H1 (cell line): ENCODE measurements around the gene KLHL36.

Experiments
- BRCA1 ChIP-seq: IDR thresholded peaks from 2 replicates; pipeline ENCODE4 v1.6.1; 2012; ENCODE audit warnings: low read depth, low read length, improper control_type of control experiment
- EP300 ChIP-seq, 2 experiments: IDR thresholded peaks; 1 replicate in 1 of 2; 2 replicates in 1 of 2; pipeline ENCODE4 v1.6.1; 2011 to 2012; ENCODE audit warnings: low read depth in 2 of 2, low read length in 2 of 2, mild to moderate bottlenecking in 2 of 2, borderline replicate concordance in 1 of 2, inconsistent platforms in 1 of 2, moderate library complexity in 1 of 2
- EZH2 ChIP-seq: fragments of 200-600 bp; sonication (generic); IDR thresholded peaks from 2 replicates; pipeline ENCODE4 v1.7.1; 2012; ENCODE audit warnings: low read depth, mild to moderate bottlenecking, moderate library complexity, low read length, inconsistent platforms; ENCODE audit not compliant: severe bottlenecking
- GTF2F1 ChIP-seq: IDR thresholded peaks from 2 replicates; pipeline ENCODE4 v1.6.1; 2012; ENCODE audit warnings: low read depth, low read length, improper control_type of control experiment, borderline replicate concordance
- JUND ChIP-seq: IDR thresholded peaks from 2 replicates; pipeline ENCODE4 v1.6.1; 2011; ENCODE audit warnings: mild to moderate bottlenecking, improper control_type of control experiment, low read length
- MAFK ChIP-seq: IDR thresholded peaks from 2 replicates; pipeline ENCODE4 v1.6.1; 2012; ENCODE audit warnings: low read depth, mild to moderate bottlenecking, improper control_type of control experiment, low read length
- NRF1 ChIP-seq: IDR thresholded peaks from 2 replicates; pipeline ENCODE4 v1.6.1; 2011; ENCODE audit warnings: mild to moderate bottlenecking, low read depth, low read length, improper control_type of control experiment
- PHF8 ChIP-seq: fragments of 200-600 bp; sonication (generic); conservative IDR thresholded peaks from 2 replicates; pipeline ENCODE4 v1.7.1; 2012; ENCODE audit warnings: low read depth, mild to moderate bottlenecking, inconsistent platforms, low read length, moderate library complexity
- POLR2A ChIP-seq, 2 experiments: IDR thresholded peaks; 1 replicate in 1 of 2; 2 replicates in 1 of 2; pipeline ENCODE4 v1.6.1; 2011; ENCODE audit warnings: low read depth in 2 of 2, low read length in 2 of 2, mild to moderate bottlenecking in 2 of 2; ENCODE audit errors: control extremely low read depth in 1 of 2
- SIX5 ChIP-seq: IDR thresholded peaks from 2 replicates; pipeline ENCODE4 v1.6.1; 2011; ENCODE audit warnings: mild to moderate bottlenecking, low read depth, low read length
- TAF1 ChIP-seq: IDR thresholded peaks from 2 replicates; pipeline ENCODE4 v1.6.1; 2011; ENCODE audit warnings: mild to moderate bottlenecking, low read depth, low read length
- TF ChIP-seq, protein P1 (sequence below), 3 experiments: IDR thresholded peaks; 1 replicate in 2 of 3; 2 replicates in 1 of 3; pipeline versions ENCODE4 v1.5.1 to v1.6.1; 2011; ENCODE audit warnings: low read length in 3 of 3, mild to moderate bottlenecking in 3 of 3, inconsistent platforms in 2 of 3, low read depth in 1 of 3, moderate library complexity in 1 of 3; ENCODE audit not compliant: insufficient read depth in 1 of 3; ENCODE audit errors: control extremely low read depth in 1 of 3
- TF ChIP-seq, protein P2 (sequence below): IDR thresholded peaks from 2 replicates; pipeline ENCODE4 v1.6.1; 2011; ENCODE audit warnings: low read length, improper control_type of control experiment

DNA sequence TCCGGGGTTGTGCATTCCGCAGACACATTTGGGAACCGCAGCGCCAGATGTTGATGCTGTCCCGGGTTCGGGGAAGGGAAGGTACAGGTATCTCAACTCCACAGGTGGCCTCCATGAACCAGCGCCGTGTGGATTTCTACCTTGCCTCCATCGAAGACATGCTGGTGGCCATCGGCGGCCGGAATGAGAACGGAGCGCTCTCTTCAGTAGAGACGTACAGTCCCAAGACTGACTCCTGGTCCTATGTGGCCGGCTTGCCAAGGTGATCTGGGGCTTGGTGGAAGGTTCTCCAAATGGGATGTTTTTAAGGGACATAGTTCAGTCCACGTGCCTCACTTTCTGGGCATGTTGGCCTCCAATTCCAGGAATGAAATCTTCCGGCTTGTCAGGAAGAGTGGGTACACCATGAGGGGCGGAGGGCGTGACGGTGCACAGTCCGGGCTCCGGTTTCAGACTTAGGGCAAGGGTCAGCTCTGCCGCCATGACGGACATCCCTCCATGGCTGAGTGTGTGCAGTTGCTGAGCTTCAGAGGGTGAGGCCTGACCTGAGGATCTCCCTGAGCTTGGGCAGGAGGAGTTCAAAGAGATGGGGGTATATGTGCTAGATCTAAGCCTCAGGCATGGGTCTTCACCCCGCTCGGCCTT is 11.5 kb downstream of the KLHL36 start:
- TF ChIP-seq, protein P1, sequence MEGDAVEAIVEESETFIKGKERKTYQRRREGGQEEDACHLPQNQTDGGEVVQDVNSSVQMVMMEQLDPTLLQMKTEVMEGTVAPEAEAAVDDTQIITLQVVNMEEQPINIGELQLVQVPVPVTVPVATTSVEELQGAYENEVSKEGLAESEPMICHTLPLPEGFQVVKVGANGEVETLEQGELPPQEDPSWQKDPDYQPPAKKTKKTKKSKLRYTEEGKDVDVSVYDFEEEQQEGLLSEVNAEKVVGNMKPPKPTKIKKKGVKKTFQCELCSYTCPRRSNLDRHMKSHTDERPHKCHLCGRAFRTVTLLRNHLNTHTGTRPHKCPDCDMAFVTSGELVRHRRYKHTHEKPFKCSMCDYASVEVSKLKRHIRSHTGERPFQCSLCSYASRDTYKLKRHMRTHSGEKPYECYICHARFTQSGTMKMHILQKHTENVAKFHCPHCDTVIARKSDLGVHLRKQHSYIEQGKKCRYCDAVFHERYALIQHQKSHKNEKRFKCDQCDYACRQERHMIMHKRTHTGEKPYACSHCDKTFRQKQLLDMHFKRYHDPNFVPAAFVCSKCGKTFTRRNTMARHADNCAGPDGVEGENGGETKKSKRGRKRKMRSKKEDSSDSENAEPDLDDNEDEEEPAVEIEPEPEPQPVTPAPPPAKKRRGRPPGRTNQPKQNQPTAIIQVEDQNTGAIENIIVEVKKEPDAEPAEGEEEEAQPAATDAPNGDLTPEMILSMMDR (IDR thresholded peaks at IDR 0.05; ENCODE audit: control extremely low read depth in 1 of 3, insufficient read depth in 1 of 3, low read depth in 1 of 3, low read length in 3 of 3), result no peak
- TF ChIP-seq SIX5 (no peak), GTF2F1 (no peak), EZH2 (no peak), BRCA1 (no peak), EP300 (IDR thresholded peaks at IDR 0.05; ENCODE audit: borderline replicate concordance in 1 of 2, low read depth in 2 of 2, low read length in 2 of 2) (no peak), NRF1 (no peak), JUND (no peak), PHF8 (no peak), TAF1 (no peak), POLR2A (IDR thresholded peaks at IDR 0.05; ENCODE audit: control extremely low read depth in 1 of 2, low read depth in 2 of 2, low read length in 2 of 2) (no peak), MAFK (no peak)
- TF ChIP-seq, protein P2, sequence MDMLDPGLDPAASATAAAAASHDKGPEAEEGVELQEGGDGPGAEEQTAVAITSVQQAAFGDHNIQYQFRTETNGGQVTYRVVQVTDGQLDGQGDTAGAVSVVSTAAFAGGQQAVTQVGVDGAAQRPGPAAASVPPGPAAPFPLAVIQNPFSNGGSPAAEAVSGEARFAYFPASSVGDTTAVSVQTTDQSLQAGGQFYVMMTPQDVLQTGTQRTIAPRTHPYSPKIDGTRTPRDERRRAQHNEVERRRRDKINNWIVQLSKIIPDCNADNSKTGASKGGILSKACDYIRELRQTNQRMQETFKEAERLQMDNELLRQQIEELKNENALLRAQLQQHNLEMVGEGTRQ, result no peak
